Heart right ventricle (tissue), 16 donors: ENCODE results near the gene TBL1XR1. TPM values are rescaled to one million over a fixed set of nuclear protein-coding genes. Genes with fewer than 3 reads are reported as not detected.

Experiments
- ATAC-seq, 8 donors: fragments of 200-7000 bp; cut with Tn5 transposase; one replicate each; pipeline ENCODE4 v1.9.1; 2020; ENCODE audit warnings: mild to moderate bottlenecking in 8 of 8, moderate library complexity in 8 of 8, moderate number of reproducible peaks in 1 of 8
- DNase-seq, 2 donors: peaks; one replicate each; pipeline ENCODE4 v3.0.0-alpha.2; 2020
- H3K27ac ChIP-seq, 10 donors: fragments of 200-600 bp; sonication (generic) in 2 of 10; one replicate each; pipeline versions ENCODE4 v1.5.0 to v1.8.0; 2020 to 2022; ENCODE audit warnings: mild to moderate bottlenecking in 3 of 10
- H3K27me3 ChIP-seq, 7 donors: fragments of 200-600 bp; one replicate each; pipeline ENCODE4 v1.8.0; 2021 to 2022; ENCODE audit warnings: mild to moderate bottlenecking in 2 of 7
- H3K36me3 ChIP-seq, 9 donors: fragments of 200-600 bp; sonication (generic) in 1 of 9; one replicate each; pipeline versions ENCODE4 v1.5.0 to v1.8.0; 2020 to 2022; ENCODE audit warnings: mild to moderate bottlenecking in 2 of 9
- H3K4me1 ChIP-seq, 9 donors: fragments of 200-600 bp; sonication (generic) in 1 of 9; one replicate each; pipeline versions ENCODE4 v1.5.0 to v1.8.0; 2020 to 2022; ENCODE audit warnings: mild to moderate bottlenecking in 4 of 9
- H3K4me3 ChIP-seq, 10 donors: fragments of 200-600 bp; sonication (generic) in 2 of 10; one replicate each; pipeline versions ENCODE4 v1.5.0 to v1.8.0; 2020 to 2022; ENCODE audit warnings: mild to moderate bottlenecking in 7 of 10, moderate library complexity in 2 of 10
- H3K9me3 ChIP-seq, 11 donors: fragments of 200-600 bp in 10 of 11; sonication (generic) in 2 of 11; one replicate each; pipeline versions ENCODE4 v1.5.0 to v1.8.0; 2013 to 2022; ENCODE audit warnings: mild to moderate bottlenecking in 2 of 11, control low read depth in 1 of 11, moderate library complexity in 1 of 11
- CTCF ChIP-seq, 9 donors: fragments of 200-600 bp; sonication (generic) in 2 of 9; IDR thresholded peaks; one replicate each; pipeline versions ENCODE4 v1.5.0 to v1.8.0; 2021 to 2022; ENCODE audit warnings: antibody characterized with exemption in 9 of 9, mild to moderate bottlenecking in 5 of 9, moderate library complexity in 1 of 9
- WGBS, 2 donors: extraction: QIAGEN DNeasy Blood & Tissue Kit; methylation state at CpG; one replicate each; pipeline ENCODE4 v1.1.7; 2013; ENCODE audit warnings: inconsistent platforms in 1 of 2; 5-methylcytosine and 5-hydroxymethylcytosine counted together
- intact Hi-C, 10 donors: fragments of 100-400 bp; cut with DNase I; formaldehyde crosslinking; loops; one replicate each; pipeline versions ENCODE4 v1.11.1 to v1.14.2; 2022
- polyA plus RNA-seq, 2 donors: library from polyadenylated mRNA; stranded (reverse); fragments of 200-250 nt; gene quantifications; one replicate each; pipeline ENCODE4 v1.2.3, GENCODE V29; 2013
- total RNA-seq, 10 donors: library from RNA; stranded (reverse); fragmentation: NEBNext Ultra II Directional in 3 of 10; extraction: Animal tissue kit (Norgen Biotek cat#: 25700) in 3 of 10; gene quantifications; one replicate each; pipeline versions ENCODE4 v1.2.1 to v1.2.4, GENCODE V29; 2021 to 2023
- donor health status: Arrhythmogenic right ventricular cardiomyopathy.
- donor health status: ischemic (EF 13 %, LVEDD 7.1; RV severe dilation, severe dysfunction).
- donor health status: healthy with polysubstance abuse.
- donor health status: DM: no; HTN: yes; CAD: no.
- donor health status: DM: no; HTN: no; CAD: no.
- donor health status: ischemic (EF 25% LVEDD 6.9; RV normal size, moderate dysfunction).
- donor health status: ischemic (EF 25% LVEDD 5.7; RV mildly dilated, moderate dysfunction).
- donor health status: healthy.
- donor health status: DM: yes; HTN: yes; CAD: no.
- donor health status: Ischemic cardiomyopathy.
- donor health status: ischemic (EF 35%, LVEDD 5.7; RV mildly dilated, moderate dysfunction).
- donor health status: nonischemic (EF 11% LVEDD 7.7; RV severe dilation, severe dysfunction).
- donor health status: DM: yes; HTN: yes; CAD: no.
- donor health status: PGD.
- donor health status: ischemic (EF 29% LVEDD 5.4; RV normal size, mild dysfunction).
- donor health status: nonischemic (EF 23%, LVEDD 6.1; RV moderate dilation, normal function).

The TBL1XR1 gene
- total and polyA plus RNA-seq, 12 donors: 25.7 to 184 (median 121) TPM

DNA sequence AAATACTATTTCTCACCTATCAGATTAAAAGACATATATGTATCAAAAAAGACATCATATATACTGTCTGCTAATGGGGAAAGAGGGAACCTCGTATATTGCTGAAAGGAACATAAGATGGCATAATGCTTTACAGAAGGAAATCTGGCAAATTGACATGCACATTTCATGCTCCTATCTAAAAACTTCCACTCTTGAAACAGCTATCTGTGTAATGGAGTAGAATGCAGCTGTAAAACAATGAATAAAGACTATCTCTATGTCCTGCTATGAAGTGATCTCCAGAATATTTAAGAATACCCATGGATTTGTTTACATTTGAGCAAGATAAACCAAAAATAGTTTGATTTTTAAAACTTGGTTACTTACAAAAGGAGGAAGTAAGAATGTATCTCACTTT, 107.4 kb downstream of the TBL1XR1 start:
- ATAC-seq: no peak

DNA sequence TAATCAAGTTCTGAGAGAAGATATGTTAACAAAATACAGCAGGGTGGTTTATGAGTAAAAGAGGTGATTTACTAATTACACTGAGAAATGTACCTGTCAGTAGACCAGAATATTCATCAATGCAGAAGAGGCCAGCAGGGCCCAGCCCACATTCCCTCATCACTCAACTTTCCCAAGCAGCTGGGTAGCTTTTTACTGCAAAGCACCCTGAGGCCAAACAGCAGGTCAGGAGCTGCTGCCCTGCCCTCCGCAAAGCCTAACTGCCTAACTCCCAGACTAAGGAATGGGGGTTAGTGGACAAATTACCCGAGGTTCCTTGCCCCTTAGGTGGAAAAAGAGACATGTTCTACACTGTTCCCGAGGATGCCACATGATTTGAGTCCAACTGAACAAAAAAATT, 108.2 kb downstream of the TBL1XR1 start:
- DNase-seq: no peak
- WGBS, 2 donors: 72 to 83% methylated on average over 3 of the region's 3 CpGs
- TF ChIP-seq CTCF (IDR thresholded peaks at IDR 0.05): no peak
- H3K27ac ChIP-seq: peak overlapping the region in 1 of 10 donors; percentile 55
- ATAC-seq: peak in 3 of 8 donors; percentile 15 to 42 (median 20)
- H3K9me3 ChIP-seq: peaks cover 0 to 29% (median 4%) of the 10 kb centered on the region in 11 donors
- no peak overlapping the region for H3K4me3 ChIP-seq
- intact Hi-C loops: no loop called here
- peaks cover 0 to 13% (median 0%) of the 10 kb centered on the region in 9 donors for H3K36me3 ChIP-seq
- H3K27me3 ChIP-seq: no peaks in the 10 kb centered on the region
- H3K4me1 ChIP-seq: peaks cover 0 to 63% (median 55%) of the 10 kb centered on the region in 9 donors

More for the DNA sequence above, 107.4 kb downstream of the TBL1XR1 start:
- TF ChIP-seq CTCF (IDR thresholded peaks at IDR 0.05): no peak
- peaks cover 0 to 58% (median 53%) of the 10 kb centered on the region in 9 donors for H3K4me1 ChIP-seq
- no peak for DNase-seq
- H3K9me3 ChIP-seq: peaks cover 0 to 37% (median 4%) of the 10 kb centered on the region in 11 donors
- intact Hi-C loops: no loop called here
- H3K36me3 ChIP-seq: peaks cover 0 to 13% (median 0%) of the 10 kb centered on the region in 9 donors
- no peak overlapping the region for H3K4me3 ChIP-seq
- WGBS, 2 donors: 59 to 60% methylated on average over 1 of the region's 1 CpG
- no peaks in the 10 kb centered on the region for H3K27me3 ChIP-seq
- H3K27ac ChIP-seq: peak overlapping the region in 1 of 10 donors; percentile 55

- Histone ChIP-seq H3K27ac (no peak overlapping the region), H3K27me3 (no peaks in the 10 kb centered on the region), H3K36me3 (no peaks in the 10 kb centered on the region), H3K4me3 (no peak overlapping the region), H3K4me1 (peaks cover 0 to 63% (median 55%) of the 10 kb centered on the region in 9 donors), H3K9me3 (no peaks in the 10 kb centered on the region)
- no peak for ATAC-seq
- no peak for TF ChIP-seq CTCF (IDR thresholded peaks at IDR 0.05)
- WGBS, 2 donors: 24 to 39% methylated on average over 2 of the region's 2 CpGs
- no peak for DNase-seq
- intact Hi-C loops: no loop called here
Observed at GRCh38 chr3:177085794-177086193, 111.5 kb downstream of the TBL1XR1 start.

DNA sequence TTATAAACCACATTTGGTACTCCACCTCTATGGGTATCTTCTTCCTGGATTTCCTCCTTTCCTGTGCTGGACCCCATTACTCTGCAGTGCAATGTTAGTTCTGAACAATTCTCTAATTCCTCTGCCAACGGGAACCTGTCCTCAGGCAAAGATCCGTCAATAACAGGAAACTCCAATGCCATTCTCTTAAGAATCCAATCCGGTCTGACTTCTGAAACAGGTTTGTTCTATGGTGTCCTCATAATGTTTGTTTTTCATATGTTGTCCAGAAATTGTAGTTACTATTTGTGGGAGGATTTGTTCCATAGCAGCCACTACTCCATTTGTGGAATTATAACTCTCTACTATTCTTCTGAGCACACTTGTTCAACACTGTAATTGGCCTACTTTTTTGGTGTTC, 112.7 kb downstream of the TBL1XR1 start:
- H3K4me3 ChIP-seq: no peak overlapping the region
- intact Hi-C loops: no loop called here
- no peaks in the 10 kb centered on the region for H3K36me3 ChIP-seq
- no peak overlapping the region for H3K27ac ChIP-seq
- peaks cover 0 to 53% (median 47%) of the 10 kb centered on the region in 9 donors for H3K4me1 ChIP-seq
- 71 to 83% methylated on average over 3 of the region's 3 CpGs for WGBS, 2 donors
- no peaks in the 10 kb centered on the region for H3K9me3 ChIP-seq
- DNase-seq: no peak
- no peak for TF ChIP-seq CTCF (IDR thresholded peaks at IDR 0.05)
- ATAC-seq: no peak
- no peaks in the 10 kb centered on the region for H3K27me3 ChIP-seq
